GM13977 (cell line): Measurements from ENCODE around the gene MYZAP.

Experiments
- DNase-seq: peaks from one replicate; pipeline ENCODE4 v3.0.0; 2012; ENCODE audit warnings: low spot score
- CTCF ChIP-seq: IDR thresholded peaks from 2 replicates; pipeline ENCODE4 v1.5.1; 2012; ENCODE audit warnings: mild to moderate bottlenecking, control low read depth; ENCODE audit not compliant: insufficient read depth; ENCODE audit errors: extremely low read depth, missing control alignments
- in situ Hi-C: fragments of 300-500 bp; cut with MboI; formaldehyde crosslinking; loops from one replicate; pipeline ENCODE4 v1.12.0; 2022; ENCODE audit warnings: low sequenced_read_pairs, low pct_unique_long_range_greater_than_20kb, mixed read lengths, inconsistent platforms; ENCODE audit not compliant: unreplicated experiment

MYZAP gene

GRCh38 chr15:57705746-57706404 lies 114.2 kb downstream of the MYZAP start:
- no peak for DNase-seq
- no peak for TF ChIP-seq CTCF
- in situ Hi-C loops: no loop called here

GRCh38 chr15:57706405-57707209 lies 114.9 kb downstream of the MYZAP start, which contains the start of gene POLR2M:
POLR2M (plus strand) TSS chr15:57706714; CDS start chr15:57706843, 129 bp downstream.
- no peak for TF ChIP-seq CTCF
- peak; percentile 85 for DNase-seq
- in situ Hi-C loops: no loop called here

GRCh38 chr15:57708047-57708446 lies 116.3 kb downstream of the MYZAP start:
- DNase-seq: no peak
- in situ Hi-C loops: no loop called here
- no peak for TF ChIP-seq CTCF

GRCh38 chr15:57718309-57718708 lies 126.6 kb downstream of the MYZAP start:
- in situ Hi-C loops: no loop called here
- DNase-seq: no peak
- TF ChIP-seq CTCF: no peak

- no peak for DNase-seq
- no peak for TF ChIP-seq CTCF
- in situ Hi-C loops: no loop called here
These were observed 129.2 kb downstream of the MYZAP start for GRCh38 chr15:57720867-57721266.

- no peak for DNase-seq
- TF ChIP-seq CTCF: no peak
- in situ Hi-C loops: loop anchor here (25.0 kb wide), 1 partner anchor 136 kb away; no protein-coding TSS in a partner anchor
These were observed 134.7 kb downstream of the MYZAP start for GRCh38 chr15:57726411-57726810.
